Loucy (cell line): Measurements from ENCODE around the gene NOC4L.

Experiments used
- CTCF ChIP-seq: fragments of 200-600 bp; sonication (generic); conservative IDR thresholded peaks from 2 replicates; pipeline ENCODE4 v1.5.1; 2014; ENCODE audit warnings: mild to moderate bottlenecking, antibody characterized with exemption, low read length
- EZH2phosphoT487 ChIP-seq: fragments of 200-600 bp; IDR thresholded peaks from 2 replicates; pipeline ENCODE4 v1.6.1; 2018; ENCODE audit warnings: antibody characterized with exemption, mild to moderate bottlenecking, moderate library complexity, borderline replicate concordance

GRCh38 chr12:132189378-132190011 lies 45.2 kb downstream of the NOC4L start:
- TF ChIP-seq CTCF (no peak), EZH2phosphoT487 (no peak)
